Mammary epithelial cell (primary cell): ENCODE data around the gene TERB2.
"Not testable (repeated sequence)": the region's sequence is repeated elsewhere in the genome, so short reads cannot be mapped to it uniquely, and the experiment has no call there.

Source experiments
- CTCF ChIP-seq, 2 donors: IDR thresholded peaks in 1 of 2; conservative IDR thresholded peaks in 1 of 2; 2 replicates each; pipeline ENCODE4 v1.5.1; 2011 to 2012; ENCODE audit warnings: inconsistent platforms in 2 of 2, low read length in 2 of 2, mild to moderate bottlenecking in 2 of 2, control low read depth in 1 of 2, low read depth in 1 of 2; ENCODE audit not compliant: insufficient read depth in 1 of 2; ENCODE audit errors: extremely low read depth in 1 of 2
- EZH2 ChIP-seq: IDR thresholded peaks from 2 replicates; pipeline ENCODE4 v1.6.1; 2012; ENCODE audit warnings: low read length, inconsistent platforms, borderline replicate concordance

GRCh38 chr15:44979617-44980339 lies 23.3 kb downstream of the TERB2 start:
- TF ChIP-seq CTCF (conservative IDR thresholded peaks at IDR 0.05 in 1 of 2, IDR thresholded peaks at IDR 0.05 in 1 of 2; ENCODE audit: extremely low read depth in 1 of 2, insufficient read depth in 1 of 2, low read depth in 1 of 2, low read length in 2 of 2); EZH2: not testable (repeated sequence)
